ENCODE results near the gene PSMA2.

PSMA2 gene

DNA sequence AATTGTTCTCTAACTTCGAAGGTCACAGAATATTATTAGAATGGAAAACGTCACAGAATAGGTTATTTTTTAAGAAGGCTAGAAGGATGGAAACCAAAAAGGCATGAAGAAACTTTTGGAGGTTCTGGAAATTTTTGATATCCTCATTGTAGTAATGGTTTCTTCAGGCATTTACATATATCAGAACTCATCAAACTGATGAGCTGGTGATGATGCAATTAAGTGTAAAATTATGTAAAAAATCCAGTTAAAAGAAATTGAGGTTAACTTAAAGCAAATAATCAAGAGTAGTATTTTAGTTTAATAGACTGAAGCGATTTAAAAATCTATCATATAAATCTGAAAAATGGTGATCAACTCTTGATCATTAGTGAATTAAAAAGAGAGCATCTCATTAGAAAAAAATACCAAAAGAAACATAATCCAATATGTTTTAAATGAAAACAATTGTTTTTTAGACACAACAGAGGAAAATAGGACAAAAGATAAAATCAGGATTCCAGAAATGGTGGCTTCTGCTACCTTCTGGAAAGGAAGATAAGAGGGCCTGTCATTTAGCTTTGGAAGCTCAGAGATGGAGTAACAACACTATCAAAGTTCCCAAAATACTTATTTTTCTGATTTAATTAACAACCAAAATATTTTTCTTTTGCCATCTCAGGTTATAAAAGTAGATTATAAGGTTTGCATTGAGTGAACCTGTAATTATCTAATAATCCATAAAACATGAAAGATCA is 9.8 kb downstream of the PSMA2 start:
- Histone ChIP-seq H4K5ac (ENCODE audit: low read length) (no peak overlapping the region), H3K9ac (ENCODE audit: low read length) (no peak overlapping the region), H3K56ac (ENCODE audit: low read length) (no peak overlapping the region)

DNA sequence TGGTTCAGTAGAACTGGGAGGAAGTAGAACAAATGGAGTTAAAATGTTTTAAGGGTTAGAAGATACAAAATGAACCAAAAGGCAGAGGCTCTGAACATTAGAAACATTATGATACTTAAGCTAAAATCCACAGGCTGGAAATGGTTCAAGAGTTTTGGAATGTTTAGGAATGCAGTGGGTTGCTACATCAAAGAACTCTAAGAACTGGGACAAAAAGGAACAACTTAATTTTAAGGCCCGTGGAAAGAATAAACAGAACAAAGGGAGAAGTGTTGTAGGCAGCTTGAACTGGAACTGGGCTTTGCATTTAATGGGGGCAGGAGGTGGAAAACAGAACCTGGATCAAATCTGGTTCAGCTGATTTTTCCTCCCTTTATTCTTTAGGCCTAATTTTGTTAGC is 16.6 kb downstream of the PSMA2 start:
- Histone ChIP-seq H2AK5ac (ENCODE audit: low read length) (no peak overlapping the region), H3K56ac (ENCODE audit: low read length) (no peak overlapping the region), H2BK5ac (ENCODE audit: low read length) (no peak overlapping the region), H3K4me1 (ENCODE audit: control insufficient read depth, low read depth, low read length) (peaks cover 3% of the 10 kb centered on the region), H3K79me2 (ENCODE audit: control insufficient read depth, insufficient read depth, low read length) (peaks cover 4% of the 10 kb centered on the region), H3K9ac (ENCODE audit: low read length) (no peak overlapping the region), H3K4ac (ENCODE audit: low read depth, low read length) (no peak overlapping the region), H2BK120ac (ENCODE audit: low read depth, low read length) (no peak overlapping the region), H3K23ac (ENCODE audit: low read length) (no peak overlapping the region), H3K79me1 (ENCODE audit: low read length) (peaks cover 8% of the 10 kb centered on the region), H2BK15ac (replicated peaks; ENCODE audit: low read depth) (no peak overlapping the region), H3K27me3 (ENCODE audit: insufficient read depth, low read length, poor library complexity) (no peaks in the 10 kb centered on the region), H3K27ac (ENCODE audit: low read depth, low read length) (no peak overlapping the region), H4K8ac (ENCODE audit: low read depth, low read length) (no peak overlapping the region), H3K18ac (ENCODE audit: low read length) (no peak overlapping the region), H3K4me3 (ENCODE audit: low read length) (no peak overlapping the region), H3K36me3 (ENCODE audit: control insufficient read depth, insufficient read depth, low read length) (peaks cover 9% of the 10 kb centered on the region), H3K4me2 (ENCODE audit: low read length) (no peak overlapping the region), H4K5ac (ENCODE audit: low read length) (no peak overlapping the region)
- WGBS (ENCODE audit: extremely low coverage, insufficient coverage, low lambda C conversion rate) = no CpG with 5 or more reads among the region's 1 CpG
- DNase-seq = no peak

More for the DNA sequence above, 9.8 kb downstream of the PSMA2 start:
- no peak overlapping the region for H3K4ac ChIP-seq (ENCODE audit: low read depth, low read length)
- no peak overlapping the region for H3K18ac ChIP-seq (ENCODE audit: low read length)
- H2BK15ac ChIP-seq (replicated peaks; ENCODE audit: low read depth) = no peak overlapping the region
- no peaks in the 10 kb centered on the region for H3K27me3 ChIP-seq (ENCODE audit: insufficient read depth, low read length, poor library complexity)
- DNase-seq = no peak
- no peak overlapping the region for H3K23ac ChIP-seq (ENCODE audit: low read length)
- H2BK120ac ChIP-seq (ENCODE audit: low read depth, low read length) = no peak overlapping the region
- no peak overlapping the region for H2AK5ac ChIP-seq (ENCODE audit: low read length)
- H3K27ac ChIP-seq (ENCODE audit: low read depth, low read length) = no peak overlapping the region
- no peak overlapping the region for H2BK5ac ChIP-seq (ENCODE audit: low read length)
- no CpG with 5 or more reads among the region's 3 CpGs for WGBS (ENCODE audit: extremely low coverage, insufficient coverage, low lambda C conversion rate)
- H3K79me2 ChIP-seq (ENCODE audit: control insufficient read depth, insufficient read depth, low read length) = peaks cover 2% of the 10 kb centered on the region
- H3K4me1 ChIP-seq (ENCODE audit: control insufficient read depth, low read depth, low read length) = no peaks in the 10 kb centered on the region
- no peak overlapping the region for H3K4me3 ChIP-seq (ENCODE audit: low read length)
- peaks cover 5% of the 10 kb centered on the region for H3K79me1 ChIP-seq (ENCODE audit: low read length)
- no peak overlapping the region for H3K4me2 ChIP-seq (ENCODE audit: low read length)
- H3K36me3 ChIP-seq (ENCODE audit: control insufficient read depth, insufficient read depth, low read length) = peaks cover 6% of the 10 kb centered on the region
- H4K8ac ChIP-seq (ENCODE audit: low read depth, low read length) = no peak overlapping the region

GRCh38 chr7:42914421-42915045 is 17.4 kb downstream of the PSMA2 start:
- Histone ChIP-seq H3K4me3 (ENCODE audit: low read length) (no peak overlapping the region), H3K23ac (ENCODE audit: low read length) (no peak overlapping the region), H3K27me3 (ENCODE audit: insufficient read depth, low read length, poor library complexity) (no peaks in the 10 kb centered on the region), H3K27ac (ENCODE audit: low read depth, low read length) (no peak overlapping the region), H3K4ac (ENCODE audit: low read depth, low read length) (no peak overlapping the region), H3K9ac (ENCODE audit: low read length) (no peak overlapping the region), H3K4me2 (ENCODE audit: low read length) (no peak overlapping the region), H3K56ac (ENCODE audit: low read length) (no peak overlapping the region), H2AK5ac (ENCODE audit: low read length) (no peak overlapping the region), H2BK5ac (ENCODE audit: low read length) (no peak overlapping the region), H2BK120ac (ENCODE audit: low read depth, low read length) (no peak overlapping the region), H4K8ac (ENCODE audit: low read depth, low read length) (no peak overlapping the region), H2BK15ac (replicated peaks; ENCODE audit: low read depth) (no peak overlapping the region), H3K79me1 (ENCODE audit: low read length) (peaks cover 7% of the 10 kb centered on the region), H3K4me1 (ENCODE audit: control insufficient read depth, low read depth, low read length) (peaks cover 3% of the 10 kb centered on the region), H3K79me2 (ENCODE audit: control insufficient read depth, insufficient read depth, low read length) (peaks cover 4% of the 10 kb centered on the region), H3K36me3 (ENCODE audit: control insufficient read depth, insufficient read depth, low read length) (peaks cover 6% of the 10 kb centered on the region), H4K5ac (ENCODE audit: low read length) (no peak overlapping the region), H3K18ac (ENCODE audit: low read length) (no peak overlapping the region)
- DNase-seq = no peak
- WGBS (ENCODE audit: extremely low coverage, insufficient coverage, low lambda C conversion rate) = no CpG with 5 or more reads among the region's 5 CpGs

- Histone ChIP-seq H4K5ac (ENCODE audit: low read length) (no peak overlapping the region), H3K18ac (ENCODE audit: low read length) (no peak overlapping the region), H4K8ac (ENCODE audit: low read depth, low read length) (no peak overlapping the region), H3K9ac (ENCODE audit: low read length) (no peak overlapping the region), H3K27me3 (ENCODE audit: insufficient read depth, low read length, poor library complexity) (no peaks in the 10 kb centered on the region), H2BK120ac (ENCODE audit: low read depth, low read length) (no peak overlapping the region), H3K4ac (ENCODE audit: low read depth, low read length) (no peak overlapping the region), H3K4me2 (ENCODE audit: low read length) (no peak overlapping the region), H3K79me2 (ENCODE audit: control insufficient read depth, insufficient read depth, low read length) (peaks cover 4% of the 10 kb centered on the region), H3K4me3 (ENCODE audit: low read length) (no peak overlapping the region), H2AK5ac (ENCODE audit: low read length) (no peak overlapping the region), H2BK15ac (replicated peaks; ENCODE audit: low read depth) (no peak overlapping the region), H3K27ac (ENCODE audit: low read depth, low read length) (no peak overlapping the region), H2BK5ac (ENCODE audit: low read length) (no peak overlapping the region), H3K4me1 (ENCODE audit: control insufficient read depth, low read depth, low read length) (peaks cover 3% of the 10 kb centered on the region), H3K23ac (ENCODE audit: low read length) (no peak overlapping the region), H3K56ac (ENCODE audit: low read length) (no peak overlapping the region), H3K36me3 (ENCODE audit: control insufficient read depth, insufficient read depth, low read length) (peaks cover 6% of the 10 kb centered on the region), H3K79me1 (ENCODE audit: low read length) (peaks cover 7% of the 10 kb centered on the region)
- WGBS (ENCODE audit: extremely low coverage, insufficient coverage, low lambda C conversion rate) = no CpG with 5 or more reads among the region's 6 CpGs
- DNase-seq = no peak
These were observed 18.0 kb downstream of the PSMA2 start for GRCh38 chr7:42914009-42914408.

- Histone ChIP-seq H3K9ac (ENCODE audit: low read length) (no peak overlapping the region), H2BK120ac (ENCODE audit: low read depth, low read length) (no peak overlapping the region), H4K8ac (ENCODE audit: low read depth, low read length) (no peak overlapping the region), H3K4me2 (ENCODE audit: low read length) (no peak overlapping the region), H3K23ac (ENCODE audit: low read length) (no peak overlapping the region), H3K4me1 (ENCODE audit: control insufficient read depth, low read depth, low read length) (peaks cover 3% of the 10 kb centered on the region), H2BK15ac (replicated peaks; ENCODE audit: low read depth) (no peak overlapping the region), H2BK5ac (ENCODE audit: low read length) (no peak overlapping the region), H2AK5ac (ENCODE audit: low read length) (no peak overlapping the region), H3K79me1 (ENCODE audit: low read length) (peaks cover 7% of the 10 kb centered on the region), H3K4ac (ENCODE audit: low read depth, low read length) (no peak overlapping the region), H3K18ac (ENCODE audit: low read length) (no peak overlapping the region), H4K5ac (ENCODE audit: low read length) (no peak overlapping the region), H3K4me3 (ENCODE audit: low read length) (no peak overlapping the region), H3K27ac (ENCODE audit: low read depth, low read length) (no peak overlapping the region), H3K56ac (ENCODE audit: low read length) (no peak overlapping the region), H3K27me3 (ENCODE audit: insufficient read depth, low read length, poor library complexity) (no peaks in the 10 kb centered on the region), H3K36me3 (ENCODE audit: control insufficient read depth, insufficient read depth, low read length) (peaks cover 5% of the 10 kb centered on the region), H3K79me2 (ENCODE audit: control insufficient read depth, insufficient read depth, low read length) (peaks cover 4% of the 10 kb centered on the region)
- no peak for DNase-seq
- WGBS (ENCODE audit: extremely low coverage, insufficient coverage, low lambda C conversion rate) = no CpG with 5 or more reads among the region's 2 CpGs
These were observed 18.4 kb downstream of the PSMA2 start for GRCh38 chr7:42913591-42913990.

All from mesendoderm (in vitro differentiated cells).